ENCODE measurements around the gene SGPP2.

SGPP2 gene

GRCh38 chr2:222479859-222480258, 55.5 kb downstream of the SGPP2 start:
- no peak for DNase-seq

GRCh38 chr2:222480497-222480896, 56.2 kb downstream of the SGPP2 start:
- no peak for DNase-seq

GRCh38 chr2:222481941-222482340, 57.6 kb downstream of the SGPP2 start:
- DNase-seq, result no peak

- no peak for DNase-seq
Measured at GRCh38 chr2:222483513-222484039, 59.2 kb downstream of the SGPP2 start.

- no peak for DNase-seq
Measured at GRCh38 chr2:222485367-222486211, 61.2 kb downstream of the SGPP2 start.

- no peak for DNase-seq
Measured at GRCh38 chr2:222490131-222490530, 65.8 kb downstream of the SGPP2 start.

- DNase-seq, result no peak
Measured at GRCh38 chr2:222492683-222493082, 68.3 kb downstream of the SGPP2 start.

- DNase-seq, result no peak
Measured at GRCh38 chr2:222494104-222494739, 69.9 kb downstream of the SGPP2 start.

- DNase-seq, result no peak
Measured at GRCh38 chr2:222495388-222495787, 71.0 kb downstream of the SGPP2 start.

GRCh38 chr2:222499226-222499625, 74.9 kb downstream of the SGPP2 start:
- no peak for DNase-seq

- no peak for DNase-seq
Measured at GRCh38 chr2:222504191-222504590, 79.8 kb downstream of the SGPP2 start.

- no peak for DNase-seq
Measured at GRCh38 chr2:222504719-222505118, 80.4 kb downstream of the SGPP2 start.

GRCh38 chr2:222506230-222506935, 82.0 kb downstream of the SGPP2 start:
- DNase-seq, result no peak

GRCh38 chr2:222514901-222515300, 90.6 kb downstream of the SGPP2 start:
- DNase-seq, result no peak

- DNase-seq, result no peak
Measured at GRCh38 chr2:222518570-222519381, 94.4 kb downstream of the SGPP2 start.

- DNase-seq, result no peak
Measured at GRCh38 chr2:222521099-222521498, 96.8 kb downstream of the SGPP2 start.

- DNase-seq, result no peak
Measured at GRCh38 chr2:222522082-222522481, 97.7 kb downstream of the SGPP2 start.

- DNase-seq, result no peak
Measured at GRCh38 chr2:222523783-222524544, 99.6 kb downstream of the SGPP2 start.

- DNase-seq, result no peak
Measured at GRCh38 chr2:222525811-222526210, 101.5 kb downstream of the SGPP2 start.

GRCh38 chr2:222526480-222527277, 102.3 kb downstream of the SGPP2 start:
- no peak for DNase-seq

GRCh38 chr2:222532315-222532714, 108.0 kb downstream of the SGPP2 start:
- DNase-seq, result no peak
